ENCODE results near the gene RIC1. TPM values are rescaled to one million over a fixed set of nuclear protein-coding genes. Genes with fewer than 3 reads are reported as not detected.
"Not testable (repeated sequence)": the region's sequence is repeated elsewhere in the genome, so short reads cannot be mapped to it uniquely, and the experiment has no call there.

RIC1 gene
- total RNA-seq, 1 donor from 2014 or later = 25.0 TPM

DNA sequence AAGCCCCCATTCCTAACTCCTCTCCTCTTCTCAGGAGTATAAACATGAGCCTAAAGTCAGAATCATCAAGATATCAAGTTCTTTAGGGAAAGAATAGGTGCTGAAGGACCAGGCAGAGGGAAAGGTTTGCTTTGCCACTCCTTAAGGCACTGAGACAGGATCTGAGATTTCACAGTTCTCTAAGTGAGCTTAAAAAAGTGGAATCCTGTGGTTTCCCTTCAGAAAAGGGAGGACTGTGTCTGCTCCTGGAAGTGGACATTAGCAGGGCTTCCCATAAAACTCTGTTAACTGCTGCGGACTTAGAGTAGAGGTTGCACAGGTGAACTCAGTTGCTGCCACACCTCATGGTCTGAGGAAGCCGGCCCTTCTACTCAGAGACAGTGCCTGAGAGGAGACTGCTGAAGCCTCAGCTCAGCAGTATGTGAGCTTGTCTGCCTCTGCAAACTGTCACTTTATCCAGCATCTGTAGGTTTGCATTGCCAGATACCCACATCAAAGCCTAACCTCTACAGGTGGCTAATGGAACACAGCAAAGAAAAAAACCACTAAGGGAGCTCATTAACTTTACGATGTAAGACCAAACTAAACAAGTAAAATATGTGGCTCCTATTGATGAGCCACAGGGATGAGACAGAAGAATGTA lies 42.9 kb downstream of the RIC1 start:
- no peak for DNase-seq (ENCODE audit: low read depth in 2 of 2)

DNA sequence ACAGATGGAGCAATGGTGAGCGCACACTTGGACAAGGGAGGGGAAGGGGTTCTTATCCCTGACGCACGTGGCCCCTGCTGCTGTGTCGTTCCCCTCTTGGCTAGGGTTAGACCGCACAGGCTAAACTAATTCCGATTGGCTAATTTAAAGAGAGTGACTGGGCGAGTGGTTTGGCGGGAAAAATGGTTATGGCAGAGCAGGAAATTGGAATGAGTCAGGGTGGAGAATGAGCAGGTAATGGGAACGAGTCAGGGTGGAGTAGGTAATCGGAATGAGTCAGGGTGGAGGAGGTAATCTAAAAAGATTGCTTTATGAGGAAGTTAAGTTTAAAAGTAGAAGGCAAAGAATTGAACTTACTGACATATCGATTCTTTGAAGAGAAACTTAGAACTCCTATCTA lies 46.1 kb downstream of the RIC1 start:
- DNase-seq (ENCODE audit: low read depth in 2 of 2) = not testable (repeated sequence)

DNA sequence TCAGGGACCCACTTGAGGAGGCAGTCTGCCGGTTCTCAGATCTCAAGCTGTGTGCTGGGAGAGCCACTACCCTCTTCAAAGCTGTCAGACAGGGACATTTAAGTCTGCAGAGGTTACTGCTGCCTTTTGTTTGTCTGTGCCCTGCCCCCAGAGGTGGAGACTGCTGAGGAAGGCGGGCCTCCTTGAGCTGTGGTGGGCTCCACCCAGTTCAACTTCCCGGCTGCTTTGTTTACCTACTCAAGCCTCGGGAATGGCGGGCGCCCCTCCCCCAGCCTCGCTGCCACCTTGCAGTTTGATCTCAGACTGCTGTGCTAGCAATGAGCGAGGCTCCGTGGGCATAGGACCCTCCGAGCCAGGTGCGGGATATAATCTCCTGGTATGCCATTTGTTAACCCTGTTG lies 54.7 kb downstream of the RIC1 start:
- not testable (repeated sequence) for DNase-seq (ENCODE audit: low read depth in 2 of 2)

DNA sequence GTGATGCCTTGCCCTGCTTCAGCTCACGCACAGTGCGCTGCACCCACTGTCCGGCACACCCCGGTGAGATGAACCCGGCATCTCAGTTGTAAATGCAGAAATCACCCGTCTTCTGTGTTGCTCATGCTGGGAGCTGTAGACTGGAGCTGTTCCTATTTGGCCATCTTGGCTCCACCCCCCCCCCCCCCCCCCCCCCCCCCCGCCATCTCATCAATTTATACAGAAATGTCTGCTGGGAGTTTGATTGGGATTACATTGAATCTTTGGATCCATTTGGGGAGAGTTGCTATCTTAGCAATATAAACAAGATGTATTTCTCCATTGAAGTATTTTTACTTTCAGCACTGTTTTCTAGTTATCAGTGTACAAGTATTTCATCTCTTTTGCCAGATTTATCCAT lies 55.2 kb downstream of the RIC1 start:
- DNase-seq (ENCODE audit: low read depth in 2 of 2) = no peak

DNA sequence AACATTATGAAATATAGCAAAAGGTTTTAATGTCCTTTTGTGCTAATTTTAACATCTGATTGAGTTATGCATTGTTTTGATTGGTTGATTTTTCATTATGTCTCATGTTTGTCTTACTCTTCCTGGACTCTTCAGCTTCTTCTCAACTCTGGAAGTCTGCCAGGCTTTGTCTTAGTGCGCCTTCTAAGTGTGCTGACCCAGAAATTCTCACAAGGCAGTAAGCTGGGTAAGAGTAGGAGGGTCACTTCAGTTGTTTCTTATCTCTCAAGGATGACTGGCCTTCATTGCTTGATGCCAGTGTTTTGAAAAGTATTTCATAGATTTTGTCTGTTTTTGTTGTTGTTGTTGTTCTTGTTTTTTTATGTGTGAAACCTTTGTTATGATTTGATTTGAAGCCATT lies 59.2 kb downstream of the RIC1 start:
- peak in 1 of 2 donors; percentile 82 for DNase-seq (ENCODE audit: low read depth in 2 of 2)

DNA sequence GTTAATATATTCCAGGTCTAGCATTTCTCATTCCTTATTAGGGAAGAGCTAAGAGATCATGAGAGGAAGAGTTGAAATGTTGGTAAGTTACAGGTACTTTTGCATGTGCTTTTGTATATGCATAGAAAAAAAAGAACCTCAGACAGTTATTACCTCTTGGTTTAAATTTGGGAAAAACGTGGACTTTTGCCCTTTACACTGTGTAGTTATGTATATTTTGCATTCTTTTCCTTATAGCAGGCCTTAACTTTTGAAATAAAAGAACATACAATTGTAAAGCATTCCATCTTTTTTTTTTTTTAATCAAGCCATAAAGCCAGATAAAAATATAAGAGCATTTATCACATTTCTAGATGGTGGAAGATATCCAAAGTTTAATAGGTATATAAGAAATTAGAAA lies 61.4 kb downstream of the RIC1 start:
- no peak for DNase-seq (ENCODE audit: low read depth in 2 of 2)

DNA sequence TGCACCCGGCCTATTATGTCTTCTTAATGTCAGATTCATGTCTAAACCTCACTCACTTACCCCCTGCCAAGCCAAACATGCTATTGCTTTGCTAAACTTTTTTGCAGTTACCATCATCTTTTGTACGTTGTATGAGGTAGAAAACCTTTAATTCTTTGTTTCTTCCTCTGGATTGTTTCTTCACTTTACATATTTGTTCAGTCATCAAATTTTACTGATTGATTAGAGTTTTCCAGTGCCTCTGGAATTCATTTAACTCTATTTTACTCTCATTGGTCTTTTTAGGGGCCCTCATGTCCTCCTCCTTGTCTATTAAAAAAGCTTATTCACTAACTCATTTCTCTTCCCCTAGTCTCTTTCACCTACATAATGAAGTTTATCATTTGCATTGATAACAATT lies 67.0 kb downstream of the RIC1 start:
- DNase-seq (ENCODE audit: low read depth in 2 of 2) = no peak

DNA sequence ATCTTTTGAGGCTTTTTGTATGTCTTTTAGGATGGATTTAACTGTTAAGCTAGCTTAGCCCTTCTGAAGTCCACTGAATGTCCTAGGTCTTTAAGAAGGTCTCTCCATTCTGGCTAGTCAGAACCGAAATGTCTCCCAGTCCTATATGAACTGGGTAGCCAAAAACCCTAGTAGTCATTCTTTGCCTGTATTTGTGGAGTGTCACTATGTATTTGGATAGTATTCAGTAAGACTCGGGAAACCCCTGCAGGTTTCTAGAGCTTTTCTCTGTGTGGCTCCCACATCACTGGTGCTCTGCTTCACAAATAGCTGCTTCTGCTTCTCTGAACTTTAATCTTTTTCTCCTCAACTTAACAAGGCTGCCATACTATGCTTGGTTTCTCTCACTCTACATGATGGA lies 68.0 kb downstream of the RIC1 start:
- no peak for DNase-seq (ENCODE audit: low read depth in 2 of 2)

DNA sequence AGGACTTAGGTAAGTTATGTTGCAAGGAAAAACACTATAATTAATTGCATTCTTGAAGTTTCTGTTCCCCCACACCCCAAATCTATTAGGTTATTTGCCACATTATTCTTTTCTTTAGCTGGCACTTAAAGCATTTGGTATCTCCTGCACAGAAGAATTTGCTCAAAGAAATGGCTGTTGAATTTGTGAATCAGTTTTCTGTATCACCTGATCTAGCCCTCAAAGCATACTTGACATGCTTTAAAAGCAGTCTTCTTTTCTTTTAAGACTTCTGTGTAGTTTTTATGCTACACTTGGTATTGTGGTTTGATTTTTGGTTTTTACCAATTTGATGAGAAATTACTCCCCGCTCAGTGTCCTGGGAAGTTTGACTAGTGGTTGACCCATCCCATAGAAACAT lies 69.1 kb downstream of the RIC1 start:
- DNase-seq (ENCODE audit: low read depth in 2 of 2) = no peak

DNA sequence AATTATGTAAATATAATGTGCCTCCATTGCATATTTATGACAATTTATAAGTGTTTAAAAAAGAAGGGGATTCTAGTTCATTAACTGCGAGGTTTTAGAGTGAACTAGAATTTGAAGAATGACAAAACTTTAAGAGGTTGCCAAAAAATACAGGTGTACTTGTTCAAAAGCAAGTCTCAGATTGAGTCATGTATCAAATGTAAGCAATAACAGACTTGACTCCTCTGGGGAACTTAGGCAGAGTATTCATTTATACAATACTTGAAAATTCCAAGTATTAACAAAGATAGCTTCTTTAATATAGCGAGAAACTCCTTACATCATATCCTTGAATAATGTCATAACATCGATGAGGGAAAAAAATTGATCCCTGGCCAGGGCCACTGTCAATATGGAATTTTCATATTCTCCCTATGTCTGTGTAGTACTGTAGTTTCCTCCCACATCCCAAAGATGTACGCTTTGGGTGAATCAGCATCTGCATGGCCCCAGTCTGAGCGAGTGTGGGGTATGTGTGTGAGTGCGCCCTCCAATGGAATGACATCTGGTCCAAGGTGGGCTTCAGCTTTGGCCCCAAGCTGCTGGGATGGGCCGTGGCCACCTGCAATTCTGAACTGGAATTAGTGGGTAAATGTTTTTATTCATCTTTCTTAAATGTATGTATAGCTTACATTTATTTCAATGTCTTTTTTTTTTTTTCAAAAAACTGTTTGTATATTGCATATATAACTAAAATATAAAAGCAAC lies 70.1 kb downstream of the RIC1 start:
- DNase-seq (ENCODE audit: low read depth in 2 of 2) = no peak

DNA sequence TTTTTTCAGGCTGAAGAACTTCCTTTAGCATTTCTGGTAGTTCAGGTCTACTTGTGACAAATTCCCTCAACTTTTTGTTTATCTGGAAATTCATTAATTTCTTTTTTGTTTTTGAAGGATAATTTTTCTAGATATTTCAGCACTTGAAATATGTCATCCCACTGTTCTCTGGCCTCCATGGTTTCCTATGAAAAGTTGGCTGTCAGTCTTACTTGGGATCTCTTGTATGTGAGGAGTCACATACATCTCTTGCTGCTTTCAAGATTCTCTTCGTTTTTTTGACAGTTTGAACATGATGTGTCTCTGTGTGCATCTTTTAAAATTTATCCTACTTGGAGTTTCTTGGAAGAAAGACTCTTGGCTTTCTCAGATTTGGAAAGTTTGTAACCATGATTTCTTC lies 79.5 kb downstream of the RIC1 start:
- DNase-seq (ENCODE audit: low read depth in 2 of 2) = no peak

DNA sequence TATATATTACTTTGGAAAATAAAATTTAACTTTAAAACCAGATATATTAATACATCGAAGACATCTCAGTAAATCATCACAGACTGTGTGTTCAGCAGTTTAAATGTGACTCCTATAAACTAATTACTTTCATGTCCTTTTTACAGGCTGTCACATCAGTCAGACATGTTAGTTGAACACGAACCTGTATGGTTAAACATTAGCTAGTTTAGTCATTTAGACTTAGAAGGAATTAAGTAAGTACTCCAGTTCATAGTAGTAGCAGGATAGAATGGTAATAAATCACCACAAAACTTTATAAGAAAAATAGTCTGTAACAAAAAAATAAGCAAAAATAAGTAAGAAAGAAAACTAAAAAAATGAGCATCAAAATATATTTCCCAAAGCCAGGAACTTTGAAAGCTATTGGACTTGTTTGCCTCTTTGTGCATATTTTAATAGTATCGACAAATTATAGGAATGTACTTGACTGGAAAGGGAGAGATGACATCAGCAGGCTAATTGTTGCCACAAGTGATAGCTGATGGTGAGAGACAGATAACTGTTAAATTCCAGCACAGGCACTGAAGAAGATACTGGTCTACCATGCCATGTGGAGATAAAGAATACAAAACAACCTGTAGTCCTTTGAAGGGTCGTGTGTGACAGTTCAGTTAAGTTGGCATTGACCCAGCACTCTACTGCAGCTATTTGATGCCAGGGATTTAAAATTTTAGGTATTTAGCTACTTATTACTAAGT lies 83.9 kb downstream of the RIC1 start:
- DNase-seq (ENCODE audit: low read depth in 2 of 2) = no peak

DNA sequence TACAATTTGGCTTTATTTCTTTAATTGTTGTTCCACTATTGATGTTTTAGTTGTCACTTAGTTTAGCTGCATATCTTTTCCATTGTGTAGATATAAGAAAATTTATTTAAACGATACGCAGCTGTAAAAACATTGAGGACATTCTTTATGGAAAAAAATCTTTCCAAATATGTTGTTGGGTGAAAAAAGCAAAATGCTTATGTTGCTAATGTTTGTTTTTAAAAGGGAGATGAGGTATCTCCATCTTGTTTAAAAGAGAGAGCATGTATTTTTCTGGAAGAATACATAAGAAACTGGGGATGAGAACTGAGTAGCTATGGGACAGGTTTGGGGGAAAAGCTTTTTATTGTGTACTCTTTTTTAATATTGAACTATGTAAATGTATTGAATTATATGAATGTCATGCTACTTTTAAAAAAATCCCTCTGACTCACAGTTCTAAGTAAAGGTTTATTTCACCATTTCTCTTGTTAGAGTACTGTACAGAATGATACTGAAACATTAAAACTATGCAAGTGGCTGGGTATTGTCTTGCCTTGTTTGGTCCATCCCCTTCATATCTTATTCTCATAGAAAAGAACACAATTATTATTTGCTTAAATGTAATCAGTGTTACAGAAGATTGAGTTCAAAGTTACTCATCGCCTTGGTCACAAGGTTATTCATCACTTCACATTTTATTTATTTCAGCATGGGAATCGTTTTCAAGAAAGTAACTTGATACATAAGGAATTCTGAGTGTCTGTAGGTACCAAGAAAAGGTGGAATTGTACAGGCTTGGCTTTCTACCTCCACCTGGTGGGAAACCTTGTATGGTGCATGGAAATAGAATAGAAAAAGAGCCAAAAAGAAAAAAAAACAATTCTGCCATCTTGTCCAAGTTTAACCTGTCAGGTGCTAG lies 85.8 kb downstream of the RIC1 start:
- peak in 1 of 2 donors; percentile 35 for DNase-seq (ENCODE audit: low read depth in 2 of 2)

DNA sequence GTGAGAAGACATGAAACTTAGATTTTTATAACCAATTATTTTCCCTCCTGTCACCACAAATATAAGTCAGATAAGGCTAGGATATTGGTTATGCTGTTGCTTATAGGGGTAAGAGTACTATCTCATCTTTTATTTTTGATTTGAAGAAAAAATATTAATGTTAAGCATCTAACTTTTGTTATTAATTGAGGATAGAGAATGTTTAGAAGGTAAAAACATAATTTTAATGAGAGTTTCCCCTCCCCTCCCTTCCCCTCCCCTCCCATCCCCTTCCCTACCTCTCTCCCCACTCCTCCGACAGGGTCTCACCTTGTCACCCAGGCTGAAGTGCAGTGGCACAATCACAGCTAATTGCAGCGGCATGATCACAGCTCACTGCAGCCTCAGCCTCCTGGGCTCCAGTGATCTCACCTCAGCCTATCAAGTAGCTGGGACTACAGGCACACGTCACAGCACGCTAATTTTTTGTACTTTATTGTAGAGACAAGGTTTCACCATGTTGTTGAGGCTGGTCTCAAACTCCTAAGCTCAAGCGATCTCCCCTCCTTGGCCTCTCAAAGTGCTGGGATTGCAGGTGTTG lies 86.7 kb downstream of the RIC1 start:
- DNase-seq (ENCODE audit: low read depth in 2 of 2) = no peak

DNA sequence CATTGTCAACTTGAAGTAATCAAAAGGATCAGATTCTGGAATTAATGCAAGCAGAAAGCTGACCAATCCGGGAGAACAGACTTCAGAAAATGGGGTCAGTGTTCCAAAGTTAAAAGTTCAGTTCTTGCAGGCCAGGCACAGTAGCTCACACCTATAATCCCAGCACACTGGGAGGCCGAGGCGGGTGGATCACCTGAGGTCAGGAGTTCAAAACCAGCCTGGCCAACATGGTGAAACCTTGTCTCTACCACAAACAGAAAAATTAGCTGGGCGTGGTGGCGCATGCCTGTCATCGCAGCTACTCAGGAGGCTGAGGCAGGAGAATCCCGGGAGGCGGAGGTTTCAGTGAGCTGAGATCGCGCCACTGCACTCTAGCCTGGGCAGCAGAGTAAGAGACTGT lies 88.5 kb downstream of the RIC1 start:
- DNase-seq (ENCODE audit: low read depth in 2 of 2) = not testable (repeated sequence)

DNA sequence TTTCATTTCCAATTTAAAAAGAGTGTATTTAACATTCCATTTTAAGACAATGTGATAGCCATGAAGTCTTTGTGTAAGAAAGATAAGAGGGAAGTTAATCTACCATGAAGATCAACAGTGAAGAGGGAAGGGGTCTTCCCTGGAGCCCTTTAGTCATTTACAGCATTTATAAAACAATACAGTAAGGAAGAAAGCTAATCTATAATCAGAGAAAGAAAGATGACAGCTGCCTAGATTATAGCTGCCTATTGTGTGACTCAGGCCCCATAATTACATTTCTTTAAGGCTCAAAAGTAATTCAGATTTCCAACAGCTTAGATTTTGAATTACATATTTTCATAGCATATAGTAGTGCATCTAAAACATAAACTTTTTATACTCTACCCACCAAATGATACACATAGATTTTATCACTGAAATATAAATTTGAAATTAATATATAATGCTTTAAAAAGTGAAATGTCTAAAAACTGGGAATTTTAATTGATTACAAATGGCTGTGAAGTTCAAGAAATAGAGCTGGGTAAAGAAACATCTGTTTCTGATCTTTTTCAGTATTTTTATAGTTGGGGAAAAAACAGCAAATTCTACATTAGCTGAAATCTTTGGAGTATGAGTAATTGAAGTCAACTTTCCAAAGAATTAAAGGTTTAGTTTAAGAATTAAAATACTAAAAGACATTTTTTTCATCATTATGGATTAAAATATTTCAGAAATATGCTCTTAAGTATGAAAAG lies 89.6 kb downstream of the RIC1 start:
- peak in 1 of 2 donors; percentile 19 for DNase-seq (ENCODE audit: low read depth in 2 of 2)

DNA sequence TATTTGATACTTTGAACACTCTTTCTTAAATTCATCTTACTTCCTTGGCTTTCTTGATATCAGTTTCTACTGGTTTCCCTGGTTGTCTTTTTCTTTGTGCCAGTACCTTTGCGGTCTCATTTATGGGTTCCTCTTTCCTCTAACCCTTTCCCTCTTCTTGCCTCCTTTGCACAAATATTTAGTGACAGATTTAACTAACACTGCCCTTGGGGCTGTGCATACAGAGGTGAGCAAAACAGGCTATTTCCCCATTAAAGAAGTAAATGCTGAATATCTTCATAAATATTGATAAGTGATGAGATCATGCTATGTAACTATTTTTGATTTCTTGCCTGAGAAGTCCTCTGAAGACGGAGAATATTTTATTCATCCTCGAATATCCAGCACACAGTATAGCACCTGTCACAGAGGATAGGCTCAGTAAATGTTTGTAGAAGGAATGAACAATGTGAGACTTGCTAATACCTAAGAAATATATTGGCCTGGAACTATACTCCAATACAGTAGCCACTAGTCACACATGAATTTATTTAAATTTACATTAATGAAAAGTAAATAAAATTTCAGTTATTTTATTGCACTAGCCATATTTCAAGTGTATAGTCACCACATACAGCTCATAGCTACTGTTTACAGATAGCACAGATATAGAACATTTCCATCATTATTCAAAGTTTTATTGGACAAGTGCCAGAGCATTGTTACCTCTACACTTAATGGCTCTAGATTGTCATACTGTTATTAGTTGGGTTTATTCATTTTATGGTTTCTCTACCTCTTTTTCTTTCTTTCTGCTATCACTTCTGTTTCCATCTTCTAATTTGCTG lies 90.4 kb downstream of the RIC1 start:
- peak; percentile 80 to 88 for DNase-seq (ENCODE audit: low read depth in 2 of 2)

DNA sequence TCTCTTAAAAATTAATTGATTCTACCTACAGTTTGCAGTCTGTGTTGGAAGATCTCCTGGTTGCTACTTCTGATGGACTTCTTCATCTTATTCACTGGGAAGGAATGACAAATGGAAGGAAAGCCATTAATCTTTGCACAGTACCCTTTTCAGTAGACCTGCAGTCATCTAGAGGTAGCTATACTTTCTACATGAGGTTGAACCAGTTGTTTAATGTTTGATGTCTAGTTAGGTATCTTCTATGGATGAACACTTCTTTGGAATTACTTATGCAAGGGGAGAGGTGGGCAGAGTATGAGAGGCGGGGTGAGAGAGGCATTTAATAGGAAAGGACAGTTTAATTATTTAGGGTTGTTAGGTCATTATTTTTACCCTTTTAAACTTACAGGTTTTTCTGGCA lies 91.2 kb downstream of the RIC1 start:
- no peak for DNase-seq (ENCODE audit: low read depth in 2 of 2)

DNA sequence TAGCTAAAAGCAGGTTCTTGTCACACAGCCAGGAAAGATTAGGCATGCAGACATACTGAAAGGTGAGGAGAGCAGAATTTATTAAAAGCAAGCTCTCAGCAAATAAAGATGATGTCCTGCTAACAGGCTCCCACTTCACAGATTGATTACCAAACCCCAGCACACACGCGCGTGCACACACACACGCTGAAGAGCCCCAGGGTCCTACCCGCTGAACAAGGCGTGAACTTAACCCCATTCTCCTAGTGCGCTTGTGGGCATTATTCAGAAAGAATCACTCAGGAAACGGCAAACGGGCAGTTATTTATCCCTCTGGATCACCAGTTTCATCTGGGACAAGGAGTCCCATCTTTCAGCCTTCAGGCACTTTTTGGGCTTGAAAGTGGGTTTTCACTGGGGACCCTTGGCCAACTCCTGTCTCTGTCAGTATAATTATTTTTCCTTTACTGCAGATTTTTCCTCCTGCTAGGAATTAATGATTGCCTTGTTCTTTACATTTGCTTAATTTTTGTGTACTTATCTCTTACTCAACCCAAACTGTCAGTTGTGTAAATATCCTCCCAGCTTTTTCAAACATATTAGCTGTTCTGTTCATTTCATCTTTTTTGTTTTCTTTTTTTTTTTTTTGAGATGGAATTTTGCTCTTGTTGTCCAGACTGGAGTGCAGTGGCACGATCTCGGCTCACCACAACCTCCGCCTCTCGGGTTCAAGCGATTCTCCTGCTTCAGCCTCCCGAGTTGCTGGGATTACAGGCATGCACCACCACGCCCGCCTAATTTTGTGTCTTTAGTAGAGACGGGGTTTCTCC lies 92.6 kb downstream of the RIC1 start:
- no peak for DNase-seq (ENCODE audit: low read depth in 2 of 2)

Data from dermis microvascular lymphatic vessel endothelial cell (primary cell).